Stimulated activated CD4-positive, alpha-beta T cell treated with anti-CD3 and anti-CD28 coated beads, TNF-alpha, amount 100 ng/mL, for 1 hour (primary cell): ENCODE results near the gene PCYT1B.
"Not testable (repeated sequence)": the region's sequence is repeated elsewhere in the genome, so short reads cannot be mapped to it uniquely, and the experiment has no call there.

ENCODE experiments used
- DNase-seq, 3 donors: peaks; one replicate each; pipeline ENCODE4 v3.0.0-alpha.2; 2020; ENCODE audit warnings: low read depth in 3 of 3, low spot score in 1 of 3

PCYT1B gene

DNA sequence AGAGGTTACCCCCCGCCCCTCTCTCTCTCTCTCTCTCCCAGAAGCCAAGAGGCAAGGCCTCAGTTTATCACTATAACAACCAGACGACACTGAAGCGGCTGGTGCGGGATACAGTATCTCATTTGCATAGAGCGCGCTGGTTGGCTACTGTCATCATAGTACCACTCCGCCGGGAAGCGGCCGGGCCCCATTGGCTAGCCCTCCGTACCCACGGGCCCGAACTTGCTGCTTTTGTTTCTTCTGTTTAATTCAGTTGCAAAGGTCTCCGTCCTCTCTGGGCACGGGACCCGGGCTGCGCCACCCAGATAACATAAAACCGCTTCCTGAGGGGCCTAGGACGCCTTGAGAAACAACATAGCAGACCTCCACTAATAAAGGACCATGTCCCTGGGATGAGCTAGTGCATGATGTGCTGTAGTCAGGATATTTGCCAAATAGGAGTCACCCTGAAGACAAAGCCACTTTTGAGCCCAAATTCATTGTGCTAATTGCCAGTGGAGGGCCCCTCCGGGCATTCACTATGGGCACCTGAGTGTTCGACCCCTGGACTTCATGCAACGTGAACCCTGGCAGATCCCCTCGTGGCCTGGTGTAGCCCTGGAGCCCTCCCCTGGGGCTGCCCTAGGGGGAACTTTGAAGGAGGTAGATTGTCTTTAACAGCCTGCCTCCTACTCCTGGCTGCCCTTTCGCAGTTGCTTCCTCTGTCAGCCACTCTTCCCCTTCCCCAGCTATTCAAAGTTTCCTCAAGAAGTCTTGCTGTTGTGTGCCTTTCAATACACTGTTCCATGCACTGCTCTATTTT, at the start of gene PCYT1B:
Gene PCYT1B (minus strand): TSS at position 91 of the 802 bp plus-strand sequence. CDS start 242 bp downstream, outside the sequence.
- peak in 2 of 3 donors; percentile 5 to 27 for DNase-seq

DNA sequence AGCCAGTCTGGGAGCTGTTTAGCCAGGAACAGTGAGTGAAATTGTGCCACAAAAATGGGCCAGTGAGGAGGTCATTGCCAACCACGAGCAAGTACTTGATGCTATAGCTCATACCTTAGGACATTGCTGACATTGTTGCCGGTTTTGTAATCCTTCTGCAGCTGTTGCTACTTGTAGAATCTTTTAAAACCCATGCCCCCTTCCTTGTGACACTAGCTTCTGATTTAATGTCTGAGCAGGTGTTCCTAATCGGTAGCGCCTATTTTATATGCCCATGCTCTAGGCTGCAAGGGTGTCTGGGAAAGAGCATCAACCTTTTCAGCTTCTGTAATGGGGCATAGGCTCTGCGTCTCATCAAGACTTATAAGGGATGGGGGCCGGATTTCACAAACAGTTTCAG, 49.1 kb upstream of the PCYT1B start:
- no peak for DNase-seq

DNA sequence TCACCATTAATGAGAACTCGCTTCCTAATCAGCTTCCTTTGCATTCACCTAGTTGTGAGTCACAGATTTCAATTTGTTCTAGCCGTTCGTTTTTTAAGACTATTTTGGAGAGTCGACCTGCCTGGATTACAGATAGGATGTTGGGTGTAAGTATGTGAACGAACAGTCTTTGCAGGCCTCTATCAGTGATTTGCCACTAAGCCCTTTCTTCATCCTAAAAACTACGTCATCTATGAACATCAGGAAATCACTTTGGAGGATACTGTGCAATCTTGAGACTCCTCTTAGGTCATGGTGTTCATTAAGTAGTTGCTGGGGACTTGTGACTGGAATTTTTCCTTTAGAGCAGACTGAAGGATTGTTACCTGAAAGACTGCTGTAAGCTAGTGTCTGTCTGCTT, 47.7 kb upstream of the PCYT1B start:
- no peak for DNase-seq

DNA sequence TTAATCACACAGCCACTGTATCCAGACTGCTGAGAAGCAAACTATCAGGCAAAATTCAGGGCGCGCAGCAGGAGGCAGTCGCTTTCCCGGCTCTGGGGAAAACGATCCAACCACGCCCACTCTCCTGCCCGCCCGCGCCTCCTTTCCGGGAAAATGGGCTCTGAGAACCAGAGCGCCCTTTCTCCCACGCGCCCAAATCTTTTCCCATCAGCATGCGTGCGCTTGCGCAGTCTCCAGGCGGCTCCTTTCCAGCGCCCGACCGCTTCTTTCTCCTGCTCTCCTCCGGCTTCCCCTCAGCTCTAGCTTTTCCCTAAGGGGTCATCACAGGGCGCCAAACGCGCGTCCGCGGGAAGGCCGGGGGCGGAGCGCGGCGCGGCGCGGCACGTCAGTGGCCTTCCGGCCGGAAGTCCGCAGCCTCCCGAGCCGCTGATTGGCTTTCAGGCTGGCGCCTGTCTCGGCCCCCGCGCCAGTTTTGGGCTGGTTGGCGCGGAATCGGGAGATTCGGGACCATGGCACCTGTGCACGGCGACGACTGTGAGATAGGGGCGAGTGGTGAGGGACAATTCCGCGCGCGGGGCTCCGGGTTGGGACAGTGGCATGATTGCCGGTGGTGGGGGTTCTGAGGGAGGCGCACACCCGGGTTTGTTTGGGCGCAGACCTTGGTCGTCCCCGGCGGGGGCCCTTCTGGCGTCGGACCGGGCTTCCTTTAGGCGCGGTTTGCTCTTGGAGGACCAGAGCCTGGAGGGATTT, 46.5 kb upstream of the PCYT1B start, which contains the start of gene POLA1:
Gene POLA1 (plus strand): TSS at position 466 of the 750 bp plus-strand sequence. CDS start 44 bp downstream, at position 510.
- DNase-seq: peak; percentile 3 to 57 (median 9)

DNA sequence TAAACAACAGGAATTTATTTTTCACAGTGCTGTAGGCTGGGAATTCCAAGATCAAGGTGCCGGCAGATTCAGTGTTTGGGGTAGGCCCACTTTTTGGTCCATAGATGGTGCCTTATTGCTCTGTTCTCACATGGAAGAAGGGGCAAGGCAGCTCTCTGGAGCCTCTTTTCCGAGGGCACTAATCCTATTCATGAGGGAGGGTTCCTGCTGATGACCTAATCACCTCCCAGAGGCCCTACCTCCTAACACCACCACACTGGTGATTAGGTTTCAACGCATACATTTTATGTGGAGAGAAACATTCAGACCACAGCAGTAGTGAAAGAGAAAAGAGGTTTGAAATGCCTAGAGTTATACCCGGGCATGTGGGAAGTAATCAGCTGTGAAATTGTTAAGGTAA, 45.2 kb upstream of the PCYT1B start:
- DNase-seq: no peak

DNA sequence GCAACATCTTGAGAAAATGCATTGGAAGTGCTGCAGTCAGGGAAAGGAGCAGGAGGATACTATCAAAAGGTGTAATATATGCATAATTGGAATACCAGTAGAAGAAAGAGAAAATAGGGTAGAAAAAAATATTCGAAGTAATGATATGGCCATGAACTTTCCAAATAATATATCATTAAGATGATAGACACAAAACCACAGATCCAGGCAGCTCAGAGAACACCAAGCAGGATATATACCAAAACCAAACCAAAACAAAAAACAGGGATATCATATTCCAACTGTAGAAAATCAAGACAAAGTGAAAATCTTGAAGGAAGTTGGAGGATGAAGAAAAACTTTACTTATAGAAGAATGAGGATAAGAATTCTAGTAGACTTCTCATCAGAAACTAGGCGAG, 36.9 kb upstream of the PCYT1B start:
- DNase-seq: no peak

DNA sequence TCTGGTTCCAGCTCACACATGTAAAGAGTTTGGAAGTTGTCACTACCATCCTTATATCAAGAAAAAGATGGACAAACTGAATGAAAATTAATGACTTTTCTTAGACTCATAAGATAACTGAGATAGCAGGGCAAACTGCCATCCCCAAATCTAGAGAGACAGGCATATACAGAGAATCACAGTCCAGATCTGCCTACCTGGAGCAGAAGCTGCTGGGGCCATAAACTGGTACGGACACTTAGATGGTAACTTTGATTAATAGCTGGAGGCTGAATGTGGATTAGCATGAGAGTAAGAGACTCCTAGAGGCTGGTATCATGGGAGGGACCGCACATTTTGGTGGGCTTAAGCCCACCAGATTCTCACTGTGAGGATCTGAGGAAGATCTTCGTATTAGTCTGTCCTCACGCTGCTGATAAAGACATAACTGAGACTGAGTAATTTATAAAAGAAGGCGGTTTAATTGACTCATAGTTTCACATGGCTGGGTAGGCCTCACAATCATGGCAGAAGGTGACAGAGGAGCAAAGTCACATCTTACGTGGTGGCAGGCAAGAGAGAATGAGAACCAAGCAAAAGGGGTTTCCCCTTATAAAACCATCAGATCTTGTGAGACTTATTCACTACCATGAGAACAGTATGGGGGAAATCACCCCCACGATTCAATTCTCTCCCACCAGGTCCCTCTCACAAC, 35.7 kb upstream of the PCYT1B start:
- no peak for DNase-seq

DNA sequence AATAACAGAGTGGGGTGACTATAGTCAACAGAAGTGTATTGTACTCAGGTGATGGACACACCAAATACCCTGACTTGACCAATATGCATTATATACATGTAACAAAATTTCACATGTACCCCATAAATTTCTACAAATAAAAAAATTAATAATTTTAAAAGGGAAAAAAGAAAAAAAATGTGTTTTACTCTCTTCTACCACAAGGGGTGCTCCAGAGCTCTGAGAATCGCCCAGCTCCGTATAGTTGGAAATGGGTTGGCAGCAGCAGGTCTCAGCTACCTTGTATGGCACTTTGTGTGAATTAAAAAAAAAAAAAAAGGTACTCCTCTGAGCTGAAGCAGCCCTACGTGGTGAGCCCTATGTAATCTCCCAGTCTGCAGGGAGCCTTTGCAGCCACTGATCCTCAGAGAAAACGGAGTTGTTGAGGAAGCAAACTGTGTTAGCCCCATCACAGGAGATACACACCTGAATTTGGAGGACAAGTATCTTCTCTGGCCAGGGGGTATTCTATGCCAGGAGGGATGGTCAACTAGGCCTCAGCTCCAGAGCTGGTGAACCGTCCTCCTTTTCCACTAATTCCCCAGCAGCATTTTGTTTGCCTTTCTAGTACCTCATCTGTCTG, 29.4 kb upstream of the PCYT1B start:
- DNase-seq: no peak

DNA sequence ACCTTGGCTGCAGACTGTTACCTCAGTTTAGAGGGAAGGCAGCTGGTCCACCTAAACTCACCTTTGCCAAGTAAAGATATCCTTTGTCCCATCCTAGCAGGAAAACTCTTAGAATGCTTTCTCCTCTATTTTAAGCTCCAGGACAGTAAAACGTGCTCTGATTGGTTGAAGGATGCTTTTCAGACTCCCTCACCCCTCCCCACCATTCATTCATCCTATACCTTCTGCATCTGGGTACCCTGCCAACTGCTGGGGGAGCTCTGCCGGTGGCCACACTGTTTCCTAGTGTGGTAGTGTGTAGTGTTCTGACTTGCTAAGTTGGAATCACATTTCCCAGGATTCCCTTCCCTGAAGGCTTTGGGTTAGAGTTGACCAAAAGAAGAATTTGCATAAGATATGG, 26.3 kb upstream of the PCYT1B start:
- no peak for DNase-seq

DNA sequence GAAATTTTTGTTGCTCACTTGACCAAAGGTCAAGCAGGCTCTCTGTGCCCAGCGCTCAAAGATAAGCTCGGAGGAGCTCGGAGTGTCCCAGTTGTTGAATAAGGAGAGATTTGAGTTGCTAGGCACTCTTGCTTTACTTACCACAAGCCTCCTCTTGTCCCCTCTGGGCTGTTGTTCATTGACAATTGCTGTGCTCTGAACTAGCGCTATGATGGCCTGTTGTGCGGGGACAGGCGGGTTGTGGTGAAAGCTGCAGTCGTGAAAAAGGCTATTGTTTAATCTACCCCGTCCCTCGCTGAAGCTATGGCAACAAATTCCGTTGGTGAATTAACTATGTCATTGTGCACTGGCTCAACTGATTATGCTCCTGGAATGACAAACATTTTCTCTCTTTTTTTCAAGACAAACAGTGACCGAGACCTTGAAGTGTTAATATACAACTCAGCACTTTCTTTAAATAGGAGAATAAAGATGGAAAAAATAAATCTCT, 25.6 kb upstream of the PCYT1B start:
- DNase-seq: no peak

DNA sequence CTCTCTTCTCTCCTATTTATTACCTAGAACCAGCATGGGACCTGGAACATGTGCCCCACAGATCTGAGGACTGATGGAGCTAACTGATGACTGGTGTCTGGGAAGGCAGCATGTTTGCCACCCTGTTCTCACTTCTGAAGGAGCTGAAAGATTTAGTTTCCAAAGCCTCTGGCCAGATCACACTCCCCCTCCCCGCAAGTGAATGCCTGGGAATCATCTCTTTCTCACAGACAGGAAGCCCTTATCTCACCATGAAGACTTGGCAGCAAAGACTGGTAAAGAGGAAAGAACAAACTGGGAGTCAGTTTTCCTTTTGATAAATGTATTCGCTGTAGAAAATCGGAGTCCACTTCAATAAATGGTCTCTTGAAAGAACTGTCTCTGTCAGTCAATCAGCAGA, 21.0 kb upstream of the PCYT1B start:
- DNase-seq: no peak

DNA sequence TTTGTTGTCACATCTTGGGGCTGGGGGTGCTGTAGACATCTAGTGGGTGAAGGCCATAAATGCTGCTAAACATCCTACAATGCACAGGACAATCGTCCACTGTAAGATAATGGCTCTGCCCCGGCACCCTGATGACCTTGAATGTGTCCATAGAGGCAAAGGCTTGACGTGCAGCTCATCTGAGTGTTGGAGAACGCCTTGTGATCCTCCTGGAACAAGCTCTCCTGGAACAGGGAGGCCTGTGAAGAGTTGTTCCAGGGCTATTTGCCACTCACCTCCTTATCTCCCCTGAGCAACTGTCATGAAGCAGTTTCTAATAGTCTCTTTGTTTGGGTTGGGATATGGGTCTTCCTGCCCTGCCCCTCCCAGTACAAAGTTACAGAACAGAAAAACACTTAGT, 15.2 kb upstream of the PCYT1B start:
- no peak for DNase-seq

DNA sequence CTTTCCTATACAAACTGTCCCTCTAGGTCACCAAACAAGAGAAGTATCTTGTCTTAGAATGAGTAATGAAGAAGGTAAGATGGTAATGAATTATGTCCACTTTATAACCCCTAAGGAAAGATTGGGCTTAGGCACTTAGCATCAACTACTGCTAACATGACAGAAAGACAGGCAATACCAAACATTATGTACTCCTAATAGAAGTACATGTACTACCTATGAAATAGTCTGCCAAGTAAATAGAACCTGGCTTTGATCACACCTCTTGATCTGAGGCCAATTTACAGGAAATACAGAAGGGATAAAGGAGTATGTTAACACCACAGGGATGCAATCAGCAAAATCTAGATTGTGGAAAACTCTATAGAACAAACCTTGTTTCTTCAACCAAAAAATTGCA, 14.1 kb upstream of the PCYT1B start:
- no peak for DNase-seq

DNA sequence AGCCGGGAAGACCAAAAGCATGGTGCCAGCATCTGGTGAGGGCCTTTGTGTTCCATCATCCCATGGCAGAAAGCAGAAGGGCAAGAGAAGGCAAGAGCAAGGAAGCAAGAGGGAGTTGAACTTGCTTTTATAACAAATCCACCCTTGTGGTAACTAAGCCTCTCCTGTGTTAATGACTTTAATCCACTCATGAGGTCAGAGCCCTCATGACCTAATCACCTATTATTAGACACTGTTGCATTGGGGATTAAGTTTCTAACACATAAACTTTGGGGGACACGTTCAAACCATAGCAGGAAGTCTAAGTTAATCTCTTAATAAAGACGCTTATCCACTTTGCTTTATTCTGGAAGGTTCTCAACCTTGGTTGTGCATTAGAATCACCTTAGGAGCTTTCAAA, 12.5 kb upstream of the PCYT1B start:
- DNase-seq: no peak

DNA sequence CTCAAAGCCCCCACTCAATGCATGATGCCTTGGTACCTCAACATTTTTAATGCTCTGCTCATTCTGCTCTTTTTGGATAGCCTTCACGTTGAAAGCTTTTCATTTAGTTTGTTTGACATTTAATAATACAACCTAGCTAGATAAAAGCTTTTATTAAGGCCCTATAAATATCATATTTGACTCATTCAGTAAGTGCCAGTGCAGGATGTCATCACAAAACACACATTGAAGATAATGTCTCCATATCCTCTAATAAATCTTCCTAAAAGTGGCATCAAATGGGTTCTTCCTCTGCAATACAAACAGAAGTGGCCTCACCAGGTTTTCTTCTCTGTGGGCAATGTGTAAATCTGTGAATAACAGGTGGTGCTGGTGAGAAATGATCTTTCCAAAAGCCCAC, 12.0 kb upstream of the PCYT1B start:
- no peak for DNase-seq

DNA sequence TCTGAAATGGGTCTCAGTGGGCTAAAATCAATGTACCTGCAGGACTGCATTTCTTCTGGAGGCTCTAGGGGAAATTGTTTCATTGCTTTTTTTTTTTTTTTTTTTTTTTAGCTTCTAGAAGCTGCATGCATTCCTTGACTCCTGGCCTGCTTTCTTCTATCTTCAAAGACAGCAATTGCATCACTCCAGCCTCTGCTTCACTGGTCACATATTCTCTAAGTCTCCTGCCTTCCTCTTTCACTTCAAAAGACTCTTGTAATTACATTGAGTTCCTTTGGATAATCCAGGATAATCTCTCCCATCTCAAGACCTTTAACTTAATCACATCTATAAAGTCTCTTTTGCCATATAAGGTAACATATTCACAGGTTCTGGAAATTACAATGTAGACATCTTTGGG, 11.3 kb upstream of the PCYT1B start:
- DNase-seq: no peak

DNA sequence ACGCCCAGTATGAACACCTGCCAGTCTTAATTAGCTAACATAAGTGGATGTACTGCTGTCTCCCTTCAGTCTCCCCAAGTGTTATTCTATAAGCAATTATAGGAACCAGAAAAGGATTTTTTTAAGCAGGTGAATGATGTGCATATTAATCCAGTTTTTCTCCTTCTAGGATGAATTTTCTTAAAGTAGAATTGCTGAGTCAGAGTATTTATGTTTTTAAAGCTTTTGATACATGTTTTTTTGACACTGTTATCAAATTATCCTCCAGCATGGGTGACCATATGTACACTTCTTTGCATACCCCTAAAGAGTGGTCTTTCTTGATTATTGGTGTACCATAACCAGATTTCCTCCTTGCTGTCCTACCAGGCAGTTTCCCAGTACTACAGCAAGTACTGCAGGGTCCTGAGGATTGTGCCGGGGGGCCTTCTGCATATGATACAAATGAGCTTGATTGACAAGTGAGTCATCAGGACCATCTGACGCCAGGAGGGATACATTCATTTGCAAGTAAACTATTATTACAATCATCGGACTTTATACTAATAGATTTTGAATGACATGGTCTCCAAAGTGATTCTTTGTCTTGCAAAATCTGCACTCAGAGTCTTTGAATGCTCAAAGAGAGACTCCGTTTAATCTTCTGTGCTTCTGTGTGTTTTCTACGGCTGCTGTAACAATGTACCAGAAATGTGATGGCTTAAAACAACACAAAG, 10.7 kb upstream of the PCYT1B start:
- no peak for DNase-seq

DNA sequence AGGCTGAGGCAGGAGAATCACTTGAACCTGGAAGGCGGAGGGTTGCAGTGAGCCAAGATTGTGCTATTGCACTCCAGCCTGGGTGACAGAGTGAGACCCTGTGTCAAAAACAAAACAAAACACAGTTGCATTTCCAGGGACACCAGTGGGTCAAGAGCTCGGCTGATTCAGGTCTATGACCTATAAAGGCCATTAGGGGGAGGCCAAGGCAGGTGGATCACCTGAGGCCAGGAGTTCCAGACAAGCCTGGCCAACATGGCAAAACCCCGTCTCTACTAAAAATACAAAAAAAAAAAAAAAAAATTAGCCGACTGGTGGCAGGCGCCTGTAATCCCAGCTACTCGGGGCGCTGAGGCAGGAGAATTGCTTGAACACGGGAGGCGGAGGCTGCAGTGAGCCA, 8.5 kb upstream of the PCYT1B start:
- not testable (repeated sequence) for DNase-seq

DNA sequence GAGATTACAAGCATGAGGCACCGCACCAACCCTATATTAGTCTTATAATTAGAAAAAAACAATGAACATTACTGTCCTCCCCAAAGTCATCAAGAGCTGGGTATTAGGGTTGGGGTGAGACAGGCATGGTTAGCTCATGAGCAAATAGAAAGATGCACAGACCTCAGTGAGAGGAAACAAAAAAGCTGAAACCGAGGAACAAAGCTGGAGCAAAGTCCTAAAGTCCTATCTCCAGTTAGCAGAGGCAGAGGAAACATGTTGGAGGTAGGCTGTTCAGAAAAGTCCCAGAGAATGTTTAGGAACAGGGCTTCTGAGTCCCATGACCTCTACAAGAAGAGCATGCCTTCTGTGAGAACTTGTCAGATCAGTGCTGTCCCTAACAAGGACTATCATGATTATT, 4.6 kb upstream of the PCYT1B start:
- no peak for DNase-seq

DNA sequence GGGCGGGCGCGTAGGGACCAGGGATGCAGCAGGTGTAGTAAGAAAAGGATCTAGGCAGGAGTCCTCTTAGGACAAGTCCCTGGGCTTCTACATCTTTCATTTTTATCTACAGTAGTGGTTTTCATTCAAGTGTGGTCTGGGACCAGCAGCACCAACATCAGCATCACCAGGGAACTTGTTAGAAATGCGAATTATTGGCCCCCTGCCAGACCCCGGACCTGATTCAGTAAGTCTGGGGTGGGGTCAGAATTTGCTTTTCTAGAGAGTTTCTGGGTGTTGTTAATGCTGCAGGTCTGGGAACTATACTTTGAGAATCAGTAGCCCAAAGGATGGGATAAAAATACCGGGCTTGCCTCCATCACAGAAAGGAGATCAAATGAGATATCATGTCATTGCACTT, 1.3 kb upstream of the PCYT1B start:
- DNase-seq: no peak

DNA sequence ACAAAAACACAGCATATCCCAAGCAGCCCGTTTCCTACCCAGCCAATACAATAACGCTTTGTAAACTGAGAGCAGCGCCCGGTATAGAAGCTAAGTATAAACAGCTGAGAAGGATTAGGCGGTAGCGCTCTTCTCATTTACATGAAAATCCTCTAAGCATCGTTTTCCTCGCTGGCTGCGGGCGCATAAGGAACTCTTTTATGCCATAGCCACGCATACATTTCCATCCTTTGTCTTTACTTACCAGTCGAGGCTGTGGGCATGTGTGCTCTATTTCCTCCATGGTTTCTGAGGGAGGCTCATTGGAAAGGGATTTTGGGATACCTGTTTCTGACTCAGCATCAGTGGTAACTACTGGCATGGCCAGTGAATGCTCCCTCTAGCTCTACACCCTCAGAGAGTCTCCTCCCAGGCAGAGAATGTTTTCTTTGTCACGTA, 383 bp downstream of the PCYT1B start:
- DNase-seq: no peak
